Gastroesophageal sphincter (tissue), 4 donors: ENCODE measurements around the gene ABHD16A. TPM values are rescaled to one million over a fixed set of nuclear protein-coding genes. Genes with fewer than 3 reads are reported as not detected.

ENCODE experiments used
- ATAC-seq: fragments of 150-250 bp; one replicate; pipeline ENCODE4 v1.9.1; 2016; ENCODE audit warnings: mild to moderate bottlenecking, moderate library complexity
- H3K27ac ChIP-seq, 4 donors: fragments of 200-600 bp; sonication (generic) in 3 of 4; 1 replicate in 3 of 4; 2 replicates in 1 of 4; pipeline ENCODE4 v1.5.1; 2016 to 2019
- H3K27me3 ChIP-seq: fragments of 200-600 bp; sonication (generic); one replicate; pipeline ENCODE4 v1.5.1; 2019
- H3K36me3 ChIP-seq, 2 donors: fragments of 200-600 bp; sonication (generic); one replicate each; pipeline ENCODE4 v1.5.1; 2019; ENCODE audit warnings: control low read depth in 1 of 2
- H3K4me1 ChIP-seq, 3 donors: fragments of 200-600 bp; sonication (generic); 1 replicate in 2 of 3; 2 replicates in 1 of 3; pipeline ENCODE4 v1.5.1; 2016 to 2019; ENCODE audit warnings: control low read depth in 2 of 3
- H3K4me3 ChIP-seq, 2 donors: fragments of 200-600 bp; sonication (generic); one replicate each; pipeline ENCODE4 v1.5.1; 2019; ENCODE audit warnings: mild to moderate bottlenecking in 1 of 2, moderate library complexity in 1 of 2
- H3K9me3 ChIP-seq, 3 donors: fragments of 200-600 bp; sonication (generic); one replicate each; pipeline ENCODE4 v1.5.1; 2017 to 2019; ENCODE audit warnings: control low read depth in 2 of 3
- CTCF ChIP-seq, 4 experiments: fragments of 200-600 bp in 2 of 4; fragments of 450-650 bp in 2 of 4; sonication (generic) in 1 of 4; IDR thresholded peaks; one replicate each; pipeline ENCODE4 v1.5.1; 2017 to 2019; ENCODE audit warnings: antibody characterized with exemption in 4 of 4, mild to moderate bottlenecking in 2 of 4, moderate library complexity in 2 of 4
- EP300 ChIP-seq: sonication (generic); formaldehyde crosslinking; IDR thresholded peaks from one replicate; pipeline ENCODE4 v1.6.1; 2017; ENCODE audit warnings: antibody characterized with exemption, mild to moderate bottlenecking
- POLR2A ChIP-seq, 2 donors: fragments of 450-650 bp; IDR thresholded peaks; one replicate each; pipeline ENCODE4 v1.6.1; 2017; ENCODE audit warnings: antibody characterized with exemption in 2 of 2, mild to moderate bottlenecking in 2 of 2, moderate library complexity in 1 of 2
- POLR2AphosphoS5 ChIP-seq: sonication (generic); formaldehyde crosslinking; IDR thresholded peaks from one replicate; pipeline ENCODE4 v1.6.1; 2017; ENCODE audit warnings: antibody characterized with exemption
- WGBS, 2 donors: methylation state at CpG; one replicate each; pipeline ENCODE4 v1.1.5; 2018; ENCODE audit warnings: low coverage in 1 of 2; 5-methylcytosine and 5-hydroxymethylcytosine counted together
- total RNA-seq, 4 donors: library from RNA; depleted of rRNA; stranded (reverse); fragments of >200 nt; gene quantifications; one replicate each; pipeline ENCODE4 v1.1.0, GENCODE V29; 2016

The ABHD16A gene
- 10 to 100 TPM; 37.4 to 49.8 (median 47.2) TPM for total RNA-seq

GRCh38 chr6:31702819-31703716 lies at the start of gene ABHD16A:
Gene ABHD16A, minus strand, starts transcription at chr6:31703324. Its CDS starts 43 bp downstream, at chr6:31703281.
- TF ChIP-seq POLR2A (IDR thresholded peaks at IDR 0.05) (peak; percentile 93 to 97), EP300 (no peak), POLR2AphosphoS5 (peak; percentile 97), CTCF (IDR thresholded peaks at IDR 0.05) (peak in 3 of 4 experiments; percentile 14 to 40 (median 31))
- H3K27ac ChIP-seq, result peak within 1 kb of the TSS; percentile 87 to 97 (median 94)
- no peaks in the 10 kb centered on the region for H3K9me3 ChIP-seq
- H3K27me3 ChIP-seq, result no peaks in the 10 kb centered on the region
- H3K4me3 ChIP-seq, result peak within 1 kb of the TSS; percentile 58 to 98
- H3K36me3 ChIP-seq, result peaks cover 0 to 25% of the 10 kb centered on the region in 2 donors
- 2 to 3% methylated on average over 23 to 26 of the region's 54 CpGs for WGBS, 2 donors
- ATAC-seq, result peak; percentile 98
- H3K4me1 ChIP-seq, result peaks cover 6 to 37% (median 19%) of the 10 kb centered on the region in 3 donors

GRCh38 chr6:31752739-31753319 lies 49.7 kb upstream of the ABHD16A start:
- 32 to 56% methylated on average over 6 of the region's 8 CpGs for WGBS, 2 donors
- no peaks in the 10 kb centered on the region for H3K9me3 ChIP-seq
- H3K27ac ChIP-seq, result no peak overlapping the region
- H3K4me3 ChIP-seq, result no peak overlapping the region
- TF ChIP-seq EP300 (no peak), CTCF (IDR thresholded peaks at IDR 0.05) (no peak), POLR2AphosphoS5 (no peak), POLR2A (IDR thresholded peaks at IDR 0.05) (no peak)
- ATAC-seq, result no peak
- H3K27me3 ChIP-seq, result no peaks in the 10 kb centered on the region
- H3K4me1 ChIP-seq, result no peaks in the 10 kb centered on the region
- no peaks in the 10 kb centered on the region for H3K36me3 ChIP-seq

GRCh38 chr6:31750411-31751022 lies 47.4 kb upstream of the ABHD16A start:
- no peak overlapping the region for H3K27ac ChIP-seq
- H3K9me3 ChIP-seq, result no peaks in the 10 kb centered on the region
- H3K36me3 ChIP-seq, result no peaks in the 10 kb centered on the region
- H3K4me3 ChIP-seq, result no peak overlapping the region
- H3K27me3 ChIP-seq, result no peaks in the 10 kb centered on the region
- no peak for ATAC-seq
- TF ChIP-seq EP300 (no peak), CTCF (IDR thresholded peaks at IDR 0.05) (no peak), POLR2AphosphoS5 (no peak), POLR2A (IDR thresholded peaks at IDR 0.05) (no peak)
- H3K4me1 ChIP-seq, result peaks cover 0 to 11% (median 0%) of the 10 kb centered on the region in 3 donors
- WGBS, 2 donors, result 84 to 98% methylated on average over 6 to 7 of the region's 7 CpGs

- Histone ChIP-seq H3K36me3 (no peaks in the 10 kb centered on the region), H3K27ac (no peak overlapping the region), H3K9me3 (no peaks in the 10 kb centered on the region), H3K4me3 (no peak overlapping the region), H3K4me1 (peaks cover 0 to 11% (median 0%) of the 10 kb centered on the region in 3 donors), H3K27me3 (no peaks in the 10 kb centered on the region)
- TF ChIP-seq EP300 (no peak), POLR2AphosphoS5 (no peak), CTCF (IDR thresholded peaks at IDR 0.05) (no peak), POLR2A (IDR thresholded peaks at IDR 0.05) (no peak)
- 80 to 90% methylated on average over 2 to 5 of the region's 8 CpGs for WGBS, 2 donors
- no peak for ATAC-seq
Observed at GRCh38 chr6:31749301-31750036, 46.3 kb upstream of the ABHD16A start.
